Activated B cell treated with CpG ODN at 0.5 μM for 24 hours (primary cell): ENCODE measurements around the gene B3GALNT2. TPM values are rescaled to one million over a fixed set of nuclear protein-coding genes. Genes with fewer than 3 reads are reported as not detected.

ENCODE experiments used
- ATAC-seq: fragments of 200-7000 bp; cut with Tn5 transposase; one replicate; pipeline ENCODE4 v1.10.0; 2021; ENCODE audit warnings: low read depth, mild to moderate bottlenecking, moderate library complexity
- CTCF ChIA-PET: fragments of 350-600 bp; sonication (Branson Sonifier 250); formaldehyde crosslinking; loops from one replicate; lab custom pipeline; 2021; ENCODE audit warnings: antibody characterized with exemption; lab: Charles Lee
- POLR2A ChIA-PET: fragments of 350-600 bp; sonication (Branson Sonifier 250); formaldehyde crosslinking; loops from one replicate; lab custom pipeline; 2021; ENCODE audit warnings: antibody characterized with exemption; lab: Charles Lee
- DNase-seq: peaks from one replicate; pipeline ENCODE4 v3.0.0; 2022
- H3K27ac Mint-ChIP-seq: one replicate; pipeline ENCODE4 v1.8.0; 2020; ENCODE audit warnings: mixed read lengths
- H3K27me3 Mint-ChIP-seq: one replicate; pipeline ENCODE4 v1.8.0; 2021; ENCODE audit warnings: mixed read lengths
- H3K36me3 Mint-ChIP-seq: one replicate; pipeline ENCODE4 v1.8.0; 2021; ENCODE audit warnings: low read depth, mixed read lengths
- H3K4me1 Mint-ChIP-seq: one replicate; pipeline ENCODE4 v1.8.0; 2021; ENCODE audit warnings: mixed read lengths
- H3K4me3 Mint-ChIP-seq: one replicate; pipeline ENCODE4 v1.8.0; 2020; ENCODE audit warnings: mild to moderate bottlenecking, mixed read lengths
- H3K9me3 Mint-ChIP-seq: one replicate; pipeline ENCODE4 v1.8.0; 2020; ENCODE audit warnings: mixed read lengths
- intact Hi-C: fragments of 100-400 bp; cut with micrococcal nuclease; formaldehyde crosslinking; loops from one replicate; pipeline ENCODE4 v1.15.1; 2024
- total RNA-seq: library from RNA; stranded (reverse); gene quantifications from 2 replicates; pipeline ENCODE4 v1.2.3, GENCODE V29; 2022
- TF ChIP-seq, protein P1 (sequence below): fragments of 200-600 bp; IDR thresholded peaks from one replicate; pipeline ENCODE4 v1.8.0; 2022; ENCODE audit warnings: antibody characterized with exemption, mild to moderate bottlenecking

The B3GALNT2 gene
- total RNA-seq, 1 donor from 2014 or later, result 9.5 TPM

DNA sequence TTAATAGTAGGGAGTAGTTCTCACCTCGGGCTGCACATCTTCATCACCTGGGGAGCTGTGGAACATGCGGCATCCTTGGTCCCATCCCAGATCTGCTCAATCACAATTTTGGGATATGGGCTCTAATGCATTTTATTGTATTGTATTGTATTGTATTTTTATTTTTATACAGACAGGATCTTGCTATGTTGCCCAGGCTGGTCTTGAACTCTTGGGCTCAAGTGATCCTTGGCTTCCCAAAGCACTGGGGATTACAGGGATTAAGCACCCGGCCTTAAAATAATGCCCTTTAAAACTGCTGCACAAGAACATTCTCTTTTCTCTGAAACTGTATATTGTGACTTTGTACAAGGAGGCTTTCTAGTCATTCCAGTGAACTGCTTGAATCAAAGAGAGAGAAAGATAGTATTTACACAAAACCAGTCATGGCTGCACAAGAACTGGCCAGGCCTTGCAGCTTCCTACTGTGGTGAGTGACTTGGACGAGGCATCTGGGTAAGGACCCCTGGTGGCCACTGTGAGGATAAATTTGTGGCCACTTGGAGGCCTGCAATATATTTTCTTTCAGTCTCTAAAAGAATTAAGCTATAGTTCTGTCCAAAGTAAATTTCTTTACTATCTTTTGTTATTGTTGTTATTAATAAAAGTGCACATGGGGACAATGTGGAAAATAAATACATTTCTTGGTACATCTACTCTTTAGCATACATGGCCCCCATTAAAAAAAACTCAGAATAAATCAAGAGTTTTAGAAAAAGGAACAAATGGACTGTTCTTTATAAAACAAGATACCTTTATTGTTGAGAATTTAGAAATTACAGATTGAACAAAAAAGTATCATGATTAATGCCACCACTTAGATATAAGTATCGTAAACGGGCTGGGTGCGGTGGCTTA is 89.0 kb downstream of the B3GALNT2 start:
- H3K4me3 Mint-ChIP-seq, result no peak overlapping the region
- TF ChIP-seq, protein P1, sequence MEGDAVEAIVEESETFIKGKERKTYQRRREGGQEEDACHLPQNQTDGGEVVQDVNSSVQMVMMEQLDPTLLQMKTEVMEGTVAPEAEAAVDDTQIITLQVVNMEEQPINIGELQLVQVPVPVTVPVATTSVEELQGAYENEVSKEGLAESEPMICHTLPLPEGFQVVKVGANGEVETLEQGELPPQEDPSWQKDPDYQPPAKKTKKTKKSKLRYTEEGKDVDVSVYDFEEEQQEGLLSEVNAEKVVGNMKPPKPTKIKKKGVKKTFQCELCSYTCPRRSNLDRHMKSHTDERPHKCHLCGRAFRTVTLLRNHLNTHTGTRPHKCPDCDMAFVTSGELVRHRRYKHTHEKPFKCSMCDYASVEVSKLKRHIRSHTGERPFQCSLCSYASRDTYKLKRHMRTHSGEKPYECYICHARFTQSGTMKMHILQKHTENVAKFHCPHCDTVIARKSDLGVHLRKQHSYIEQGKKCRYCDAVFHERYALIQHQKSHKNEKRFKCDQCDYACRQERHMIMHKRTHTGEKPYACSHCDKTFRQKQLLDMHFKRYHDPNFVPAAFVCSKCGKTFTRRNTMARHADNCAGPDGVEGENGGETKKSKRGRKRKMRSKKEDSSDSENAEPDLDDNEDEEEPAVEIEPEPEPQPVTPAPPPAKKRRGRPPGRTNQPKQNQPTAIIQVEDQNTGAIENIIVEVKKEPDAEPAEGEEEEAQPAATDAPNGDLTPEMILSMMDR, result peak; percentile 34
- POLR2A ChIA-PET, result no interaction called here
- H3K27ac Mint-ChIP-seq, result no peak overlapping the region
- CTCF ChIA-PET, result interaction anchor here (0.6 to 3.7 kb wide), 25 partner anchors 9 to 928 kb away, joined by 3 to 82 read pairs (median 4); partner anchors contain the start of gene TBCE
- H3K9me3 Mint-ChIP-seq, result no peaks in the 10 kb centered on the region
- no peaks in the 10 kb centered on the region for H3K27me3 Mint-ChIP-seq
- DNase-seq (no peak), ATAC-seq (peak; percentile 88)
- intact Hi-C loops, result loop anchor here (1.0 to 5.0 kb wide), 4 partner anchors 86 to 928 kb away; partner anchors contain the start of genes ARID4B and GGPS1
- peaks cover 9% of the 10 kb centered on the region for H3K36me3 Mint-ChIP-seq
- peaks cover 2% of the 10 kb centered on the region for H3K4me1 Mint-ChIP-seq

DNA sequence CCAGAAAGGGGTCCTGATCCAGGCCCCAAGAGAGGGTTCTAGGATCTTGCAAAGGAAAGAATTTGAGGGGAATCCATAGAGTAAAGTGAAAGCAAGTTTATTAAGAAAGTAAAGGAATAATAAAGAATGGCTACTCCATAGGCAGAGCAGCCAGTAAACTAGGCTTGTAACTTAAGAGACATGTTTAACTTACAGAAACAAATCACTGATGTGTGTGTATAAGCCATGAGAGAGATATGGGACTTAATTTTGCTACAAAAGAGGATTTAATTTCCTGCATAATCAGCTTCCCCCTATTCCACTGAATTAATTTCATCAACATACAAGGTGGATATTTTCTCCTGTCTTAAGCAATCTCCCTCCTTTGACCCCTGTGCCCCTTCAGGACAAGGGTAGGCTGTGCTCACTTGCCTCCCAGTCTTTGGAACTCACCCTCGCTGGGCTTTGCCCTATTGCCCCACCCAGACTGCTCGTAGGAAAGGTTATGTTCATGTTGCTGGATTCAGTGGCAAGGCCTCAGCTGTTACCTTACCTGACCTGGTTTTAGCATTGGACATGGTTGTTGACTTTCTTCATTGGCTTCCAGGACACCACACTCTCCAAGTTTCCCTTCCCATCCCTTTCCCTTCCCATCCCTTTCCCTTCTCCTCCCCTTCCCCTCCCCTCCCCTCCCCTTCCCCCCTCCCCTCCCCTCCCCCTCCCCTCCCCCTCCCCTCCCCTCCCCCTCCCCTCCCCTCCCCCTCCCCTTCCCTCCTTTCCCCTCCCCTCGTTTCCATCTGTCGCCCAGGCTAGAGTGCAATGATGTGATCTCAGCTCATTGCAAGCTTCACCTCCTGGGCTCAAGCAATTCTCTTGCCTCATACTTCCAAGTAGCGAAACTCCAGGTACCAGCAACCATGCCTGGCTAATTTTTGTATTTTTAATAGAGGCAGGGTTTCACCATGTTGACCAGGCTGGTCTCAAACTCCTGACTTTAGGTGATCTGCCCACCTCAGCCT is 92.5 kb downstream of the B3GALNT2 start:
- ChIA-PET CTCF (no interaction called here), POLR2A (no interaction called here)
- intact Hi-C loops, result no loop called here
- Mint-ChIP-seq H3K4me1 (no peaks in the 10 kb centered on the region), H3K27me3 (no peaks in the 10 kb centered on the region), H3K36me3 (peaks cover 7% of the 10 kb centered on the region), H3K9me3 (no peaks in the 10 kb centered on the region), H3K4me3 (no peak overlapping the region), H3K27ac (no peak overlapping the region)
- DNase-seq (no peak), ATAC-seq (no peak)
- TF ChIP-seq, protein P1, result no peak

DNA sequence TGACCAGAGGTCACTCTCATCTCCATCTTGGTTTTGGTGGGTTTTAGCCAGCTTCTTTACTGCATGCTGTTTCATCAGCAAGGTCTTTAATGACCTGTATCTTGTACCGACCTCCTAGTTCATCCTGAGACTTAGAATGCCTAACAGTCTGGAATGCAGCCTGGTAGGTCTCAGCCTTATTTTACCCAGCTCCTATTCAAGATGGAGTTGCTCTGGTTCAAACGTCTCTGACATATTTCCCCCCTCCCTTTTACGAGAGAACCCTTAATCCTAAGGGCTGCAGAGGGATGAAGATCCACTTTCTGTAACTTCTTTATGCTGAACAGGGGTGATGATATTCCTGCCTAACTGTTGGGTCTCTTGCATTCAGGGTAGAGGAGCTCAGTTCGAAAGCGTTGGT is 93.8 kb downstream of the B3GALNT2 start:
- no peak overlapping the region for H3K4me3 Mint-ChIP-seq
- no peak for ATAC-seq

DNA sequence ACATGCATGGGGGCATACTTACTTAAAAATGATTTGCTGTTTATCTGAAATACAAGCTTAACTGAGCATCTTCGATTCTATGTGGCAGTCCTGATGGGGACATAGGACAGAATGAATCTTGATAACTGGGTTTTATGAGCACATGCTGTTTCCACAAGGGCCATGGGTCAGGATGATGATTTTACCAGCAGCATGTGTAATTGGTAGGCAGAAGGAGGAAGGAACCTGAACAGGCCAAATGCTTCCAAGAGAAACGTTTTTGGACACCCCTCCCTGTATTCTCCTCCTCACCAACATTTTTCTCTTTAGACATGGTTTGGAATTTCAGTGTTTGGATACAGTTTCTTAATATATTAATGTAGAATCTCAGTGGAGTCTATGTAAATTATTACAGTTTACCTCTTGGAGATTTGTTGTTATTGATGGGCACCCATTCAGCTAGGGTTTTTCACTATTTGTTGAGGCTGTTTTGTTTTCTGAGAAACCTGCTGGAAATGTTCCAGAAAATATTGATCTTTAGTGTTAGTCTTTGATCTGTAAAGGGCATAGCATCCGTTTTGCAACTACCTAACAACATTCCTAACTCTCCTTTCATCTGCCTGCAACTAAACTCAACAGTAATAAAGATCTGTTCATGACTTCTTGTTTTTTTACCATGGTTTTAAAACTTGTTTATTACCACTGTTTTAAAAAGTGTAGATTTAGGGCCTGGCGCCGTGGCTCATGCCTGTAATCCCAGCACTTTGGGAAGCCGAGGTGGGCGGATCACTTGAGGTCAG is 95.0 kb downstream of the B3GALNT2 start:
- Mint-ChIP-seq H3K4me1 (no peaks in the 10 kb centered on the region), H3K27me3 (no peaks in the 10 kb centered on the region), H3K27ac (no peak overlapping the region), H3K4me3 (no peak overlapping the region), H3K36me3 (peaks cover 7% of the 10 kb centered on the region), H3K9me3 (no peaks in the 10 kb centered on the region)
- DNase-seq (no peak), ATAC-seq (no peak)
- ChIA-PET CTCF (interaction anchor here (0.8 kb wide), 1 partner anchor 7 kb away, joined by 3 read pairs; no protein-coding TSS in a partner anchor), POLR2A (interaction anchor here (0.7 kb wide), 1 partner anchor 171 kb away, joined by 5 read pairs; no protein-coding TSS in a partner anchor)
- TF ChIP-seq, protein P1, result no peak
- intact Hi-C loops, result no loop called here

More for the DNA sequence above, 93.8 kb downstream of the B3GALNT2 start:
- peaks cover 10% of the 10 kb centered on the region for H3K36me3 Mint-ChIP-seq
- no peaks in the 10 kb centered on the region for H3K9me3 Mint-ChIP-seq
- no peaks in the 10 kb centered on the region for H3K4me1 Mint-ChIP-seq
- no peak for DNase-seq
- intact Hi-C loops, result no loop called here
- TF ChIP-seq, protein P1, result no peak
- no peaks in the 10 kb centered on the region for H3K27me3 Mint-ChIP-seq
- ChIA-PET CTCF (no interaction called here), POLR2A (interaction anchor here (0.6 kb wide), 1 partner anchor 8 kb away, joined by 5 read pairs; no protein-coding TSS in a partner anchor)
- H3K27ac Mint-ChIP-seq, result no peak overlapping the region
